K562 (cell line): Measurements from ENCODE around the gene DGKE. TPM values are rescaled to one million over a fixed set of nuclear protein-coding genes. Genes with fewer than 3 reads are reported as not detected.
A peak's percentile ranks its signal among the peaks of the same experiment; 100 is the strongest.

ENCODE experiments used
- ATAC-seq: fragments of 200-7000 bp; cut with Tn5 transposase; 3 replicates; pipeline ENCODE4 v1.9.1; 2020; ENCODE audit warnings: moderate library complexity
- BruUV-seq: library from RNA; stranded (reverse); fragments of 400-500 nt; replicated peaks from 2 replicates; lab custom pipeline; 2021; lab: Mats Ljungman, UMichigan
- CTCF ChIA-PET: fragments of 300-600 bp; formaldehyde crosslinking; extraction: SDS; loops from one replicate; lab custom pipeline; 2021; ENCODE audit warnings: low intra/inter-chr PET ratio; lab: Yijun Ruan, JAX
- POLR2A ChIA-PET: fragments of 300-600, 350-650 bp; sonication (Branson Sonifier 250); formaldehyde crosslinking; extraction: SDS; loops from one replicate; lab custom pipeline; 2021; ENCODE audit warnings: antibody characterized with exemption, inconsistent platforms; lab: Yijun Ruan, JAX
- DNase-seq, 4 experiments: peaks; one replicate each; pipeline versions ENCODE4 v3.0.0 to v3.0.0-alpha.2; 2011 to 2018; ENCODE audit warnings: low spot score in 3 of 4, mixed read lengths in 3 of 4; ENCODE audit errors: extremely low read depth in 1 of 4
- FAIRE-seq: peaks from 2 replicates; lab custom pipeline; 2011; peaks lifted over from hg19 to GRCh38; lab: Jason Lieb, UNC
- H2AFZ ChIP-seq: 2 replicates; pipeline ENCODE4 v1.6.0; 2011; ENCODE audit warnings: low read depth, low read length, control low read depth, inconsistent platforms
- H3K27ac ChIP-seq: fragments of 200-600 bp; 3 replicates; pipeline ENCODE4 v1.8.0; 2011; ENCODE audit warnings: low read depth, mild to moderate bottlenecking, control low read depth, inconsistent platforms, low read length, moderate library complexity, mixed read lengths; ENCODE audit errors: extremely low read depth
- H3K27me3 ChIP-seq, 2 experiments: fragments of 300-600 bp in 1 of 2; 2 replicates in 1 of 2; 3 replicates in 1 of 2; pipeline versions ENCODE4 v1.6.0 to v1.8.0; 2011; ENCODE audit warnings: inconsistent platforms in 2 of 2, low read length in 2 of 2, mild to moderate bottlenecking in 1 of 2, mixed read lengths in 1 of 2, moderate library complexity in 1 of 2; ENCODE audit not compliant: control insufficient read depth in 2 of 2, insufficient read depth in 2 of 2
- H3K36me3 ChIP-seq: fragments of 300-600 bp; 3 replicates; pipeline ENCODE4 v1.8.0; 2011; ENCODE audit warnings: mild to moderate bottlenecking, low read length, inconsistent platforms; ENCODE audit not compliant: control insufficient read depth, insufficient read depth
- H3K4me1 ChIP-seq, 2 experiments: fragments of 200-600 bp in 1 of 2; replicated peaks in 1 of 2; 2 replicates in 1 of 2; 3 replicates in 1 of 2; pipeline versions ENCODE4 v1.5.1 to v1.8.0; 2011; ENCODE audit warnings: inconsistent platforms in 2 of 2, low read length in 2 of 2, mild to moderate bottlenecking in 1 of 2, mixed read lengths in 1 of 2, moderate library complexity in 1 of 2; ENCODE audit not compliant: control insufficient read depth in 2 of 2, insufficient read depth in 2 of 2
- H3K4me2 ChIP-seq: 2 replicates; pipeline ENCODE4 v1.6.1; 2011; ENCODE audit warnings: low read length, control low read depth, inconsistent platforms, mixed read lengths; ENCODE audit not compliant: insufficient read depth
- H3K4me3 ChIP-seq: fragments of 200-600 bp; sonication (generic), shearing (Covaris generic); 2 replicates; pipeline ENCODE4 v1.5.1; 2016; ENCODE audit warnings: control low read depth, inconsistent platforms
- H3K79me2 ChIP-seq: fragments of 200-600 bp; 3 replicates; pipeline ENCODE4 v1.8.0; 2011; ENCODE audit warnings: low read length, inconsistent platforms; ENCODE audit not compliant: control insufficient read depth, insufficient read depth
- H3K9ac ChIP-seq, 2 experiments: 2 replicates each; pipeline versions ENCODE4 v1.6.0 to v1.6.1; 2011; ENCODE audit warnings: low read depth in 2 of 2, low read length in 2 of 2, control low read depth in 1 of 2, inconsistent platforms in 1 of 2, mild to moderate bottlenecking in 1 of 2, mixed read lengths in 1 of 2; ENCODE audit not compliant: insufficient read depth in 1 of 2
- H3K9me1 ChIP-seq: one replicate; pipeline ENCODE4 v1.6.0; 2011; ENCODE audit warnings: inconsistent platforms, mild to moderate bottlenecking, low read length, moderate library complexity; ENCODE audit not compliant: control insufficient read depth, insufficient read depth
- H3K9me3 ChIP-seq: replicated peaks from 2 replicates; pipeline ENCODE4 v1.5.1; 2011; ENCODE audit warnings: low read depth, low read length, inconsistent platforms; ENCODE audit not compliant: control insufficient read depth, insufficient read depth
- H4K20me1 ChIP-seq: replicated peaks from 2 replicates; pipeline ENCODE4 v1.6.1; 2011; ENCODE audit warnings: low read length, inconsistent platforms, mixed read lengths; ENCODE audit not compliant: control insufficient read depth, insufficient read depth
- CHD4 ChIP-seq: fragments of 200-600 bp; sonication (generic); IDR thresholded peaks from 3 replicates; pipeline ENCODE4 v1.6.1; 2012; ENCODE audit warnings: low read depth, mild to moderate bottlenecking, mixed read lengths, low read length, inconsistent platforms; ENCODE audit not compliant: insufficient read depth, insufficient replicate concordance, poor library complexity, severe bottlenecking
- CUX1 ChIP-seq: fragments of 200-800 bp; sonication (Bioruptor generic); IDR thresholded peaks from 2 replicates; pipeline ENCODE4 v1.6.1; 2016; ENCODE audit warnings: missing genetic modification characterization, missing compliant biosample characterization
- HDAC1 ChIP-seq, 2 experiments: fragments of 450-650 bp; IDR thresholded peaks; 2 replicates each; pipeline ENCODE4 v1.6.1; 2016 to 2017; ENCODE audit warnings: inconsistent platforms in 1 of 2, mild to moderate bottlenecking in 1 of 2, moderate library complexity in 1 of 2
- HINFP ChIP-seq: fragments of 450-650 bp; conservative IDR thresholded peaks from 2 replicates; pipeline ENCODE4 v1.6.1; 2016; ENCODE audit warnings: missing genetic modification characterization, low read depth, mild to moderate bottlenecking, control low read depth, missing compliant biosample characterization
- KDM1A ChIP-seq, 2 experiments: fragments of 450-650 bp; IDR thresholded peaks; 2 replicates each; pipeline ENCODE4 v1.6.1; 2016; ENCODE audit warnings: mild to moderate bottlenecking in 2 of 2
- MBD2 ChIP-seq: sonication (generic); IDR thresholded peaks from 2 replicates; pipeline ENCODE4 v1.6.1; 2016; ENCODE audit warnings: low read depth, borderline replicate concordance
- MLX ChIP-seq, 2 experiments: fragments of 450-650 bp in 1 of 2; sonication (generic) in 1 of 2; formaldehyde crosslinking; conservative IDR thresholded peaks; 2 replicates each; pipeline versions ENCODE4 v1.4.0 to v1.8.1; 2020 to 2022; ENCODE audit warnings: mild to moderate bottlenecking in 1 of 2, missing genetic modification reagents in 1 of 2
- PRMT5 ChIP-seq: sonication (generic); formaldehyde crosslinking; IDR thresholded peaks from 2 replicates; pipeline ENCODE4 v1.5.0; 2020; ENCODE audit warnings: missing genetic modification reagents
- SETDB1 ChIP-seq: IDR thresholded peaks from one replicate; pipeline ENCODE4 v1.6.1; 2012; ENCODE audit warnings: low read length, control low read depth, inconsistent platforms
- TFAP4 ChIP-seq: sonication (generic); formaldehyde crosslinking; IDR thresholded peaks from 2 replicates; pipeline ENCODE4 v1.8.0; 2022; ENCODE audit warnings: missing genetic modification reagents, mild to moderate bottlenecking, moderate library complexity, borderline replicate concordance
- ZNF175 ChIP-seq: fragments of 200-800 bp; sonication (Bioruptor generic); IDR thresholded peaks from 2 replicates; pipeline ENCODE4 v1.6.1; 2016; ENCODE audit warnings: low read depth, mild to moderate bottlenecking, missing genetic modification characterization, missing compliant biosample characterization
- WGBS: fragments of 100-300 bp; shearing (Covaris generic); methylation state at CpG from one replicate; pipeline ENCODE4 v1.1.6; 2016; ENCODE audit warnings: low coverage, mixed read lengths; ENCODE audit not compliant: insufficient coverage; ENCODE audit errors: missing lambda C conversion rate; 5-methylcytosine and 5-hydroxymethylcytosine counted together
- in situ Hi-C: fragments of 300-500 bp; cut with MboI; formaldehyde crosslinking; loops from 4 replicates; pipeline ENCODE4 v1.15.0; 2018; ENCODE audit warnings: inconsistent platforms, mixed read lengths
- intact Hi-C: fragments of 100-400 bp; cut with micrococcal nuclease; formaldehyde crosslinking; loops from 2 replicates; pipeline ENCODE4 v1.14.2; 2022
- polyA plus RNA-seq, 8 experiments: library from polyadenylated mRNA; depleted of rRNA in 4 of 8; stranded (reverse) in 5 of 8; unstranded in 3 of 8; fragments of >200 nt; fragmentation: Nextera tagmentation in 2 of 8; fragmentation: Illumina TruSeq in 1 of 8; extraction: Ambion mirVana in 2 of 8; extraction: Trizol in 1 of 8; gene quantifications; 2 replicates each; pipeline versions ENCODE4 v1.2.1 to v1.2.3, GENCODE V29; 2011 to 2014; ENCODE audit warnings: inconsistent platforms in 1 of 8, missing spikeins in 1 of 8
- total RNA-seq, 7 experiments: library from RNA; depleted of rRNA in 6 of 7; stranded (reverse); fragments of >200 nt in 6 of 7; fragmentation: Illumina TruSeq in 2 of 7; extraction: Trizol in 2 of 7; gene quantifications; 2 replicates each; pipeline versions ENCODE4 v1.2.1 to v1.2.3, GENCODE V29; 2011 to 2021; ENCODE audit warnings: low replicate concordance in 1 of 7

Gene DGKE
- total and polyA plus RNA-seq, 9 of the 15 experiments (the other 6 are each of a cell fraction or from before 2014, with no cell fraction given), result 1.3 to 9.9 (median 5.9) TPM

GRCh38 chr17:56910509-56911235, 76.7 kb downstream of the DGKE start:
- peak overlapping the region; percentile 12 for H3K4me3 ChIP-seq
- 48% methylated on average over 7 of the region's 7 CpGs for WGBS
- H4K20me1 ChIP-seq, result 0 out of 2 replicates have a peak, but pooled peaks cover 4% of the 10 kb centered on the region
- no peaks in the 10 kb centered on the region for H3K9me3 ChIP-seq
- no TSS peak for BruUV-seq
- H3K4me2 ChIP-seq, result peak overlapping the region; percentile 68
- peaks cover 41 to 54% of the 10 kb centered on the region in 2 experiments for H3K4me1 ChIP-seq
- ChIA-PET CTCF (no interaction called here), POLR2A (interaction anchor here (0.5 to 2.8 kb wide), 7 partner anchors 10 to 291 kb away, joined by 3 to 12 read pairs (median 3); no protein-coding TSS in a partner anchor)
- H3K27ac ChIP-seq, result peak overlapping the region; percentile 68
- peak overlapping the region; percentile 41 to 86; a peak in 3 of 4 replicates for H3K9ac ChIP-seq
- no peak overlapping the region for H2AFZ ChIP-seq
- FAIRE-seq (no peak), ATAC-seq (no peak), DNase-seq (no peak)
- H3K27me3 ChIP-seq, result no peaks in the 10 kb centered on the region
- intact Hi-C loops (loop anchor here (1.0 to 5.0 kb wide), 2 partner anchors 30 to 78 kb away; partner anchors contain the start of genes C17orf67 and DGKE), in situ Hi-C loops (no loop called here)
- peaks cover 51% of the 10 kb centered on the region for H3K36me3 ChIP-seq
- peaks cover 59% of the 10 kb centered on the region for H3K79me2 ChIP-seq
- H3K9me1 ChIP-seq, result peaks cover 4% of the 10 kb centered on the region
- TF ChIP-seq SETDB1, result no peak
- no peak for TF ChIP-seq CUX1 (CRISPR knock-in tag)
- 0 out of 2 replicates have a peak, but pooled peaks have one; percentile 4 for TF ChIP-seq MBD2
- TF ChIP-seq CHD4, result peak; percentile 29
- 0 out of 2 replicates have a peak, but pooled peaks have one; percentile 10 for TF ChIP-seq ZNF175 (CRISPR knock-in tag)
- no peak for TF ChIP-seq PRMT5 (CRISPR knock-in tag)
- TF ChIP-seq TFAP4 (CRISPR knock-in tag), result peak; percentile 4; the same call in 1 of the 2 replicates
- no peak for TF ChIP-seq HDAC1 (IDR thresholded peaks at IDR 0.05)
- TF ChIP-seq MLX (CRISPR knock-in tag; conservative IDR thresholded peaks at IDR 0.05), result no peak
- TF ChIP-seq HINFP (tag), result no peak
- TF ChIP-seq KDM1A (IDR thresholded peaks at IDR 0.05), result peak in 1 of 2 experiments; percentile 40; a peak in 1 of 4 replicates
